ENCODE measurements around the gene MRPL12.

The MRPL12 gene

GRCh38 chr17:81691608-81692007 lies 11.6 kb upstream of the MRPL12 start:
- no peak overlapping the region for H3K4me3 ChIP-seq (ENCODE audit: low read depth, low read length)
- TF ChIP-seq, protein P1, sequence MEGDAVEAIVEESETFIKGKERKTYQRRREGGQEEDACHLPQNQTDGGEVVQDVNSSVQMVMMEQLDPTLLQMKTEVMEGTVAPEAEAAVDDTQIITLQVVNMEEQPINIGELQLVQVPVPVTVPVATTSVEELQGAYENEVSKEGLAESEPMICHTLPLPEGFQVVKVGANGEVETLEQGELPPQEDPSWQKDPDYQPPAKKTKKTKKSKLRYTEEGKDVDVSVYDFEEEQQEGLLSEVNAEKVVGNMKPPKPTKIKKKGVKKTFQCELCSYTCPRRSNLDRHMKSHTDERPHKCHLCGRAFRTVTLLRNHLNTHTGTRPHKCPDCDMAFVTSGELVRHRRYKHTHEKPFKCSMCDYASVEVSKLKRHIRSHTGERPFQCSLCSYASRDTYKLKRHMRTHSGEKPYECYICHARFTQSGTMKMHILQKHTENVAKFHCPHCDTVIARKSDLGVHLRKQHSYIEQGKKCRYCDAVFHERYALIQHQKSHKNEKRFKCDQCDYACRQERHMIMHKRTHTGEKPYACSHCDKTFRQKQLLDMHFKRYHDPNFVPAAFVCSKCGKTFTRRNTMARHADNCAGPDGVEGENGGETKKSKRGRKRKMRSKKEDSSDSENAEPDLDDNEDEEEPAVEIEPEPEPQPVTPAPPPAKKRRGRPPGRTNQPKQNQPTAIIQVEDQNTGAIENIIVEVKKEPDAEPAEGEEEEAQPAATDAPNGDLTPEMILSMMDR (IDR thresholded peaks at IDR 0.05; ENCODE audit: low read depth, low read length) = no peak
- in situ Hi-C loops (cut with HindIII; ENCODE audit: low sequenced_read_pairs) = no loop called here
- DNase-seq (ENCODE audit: low read depth, low spot score) = no peak

DNA sequence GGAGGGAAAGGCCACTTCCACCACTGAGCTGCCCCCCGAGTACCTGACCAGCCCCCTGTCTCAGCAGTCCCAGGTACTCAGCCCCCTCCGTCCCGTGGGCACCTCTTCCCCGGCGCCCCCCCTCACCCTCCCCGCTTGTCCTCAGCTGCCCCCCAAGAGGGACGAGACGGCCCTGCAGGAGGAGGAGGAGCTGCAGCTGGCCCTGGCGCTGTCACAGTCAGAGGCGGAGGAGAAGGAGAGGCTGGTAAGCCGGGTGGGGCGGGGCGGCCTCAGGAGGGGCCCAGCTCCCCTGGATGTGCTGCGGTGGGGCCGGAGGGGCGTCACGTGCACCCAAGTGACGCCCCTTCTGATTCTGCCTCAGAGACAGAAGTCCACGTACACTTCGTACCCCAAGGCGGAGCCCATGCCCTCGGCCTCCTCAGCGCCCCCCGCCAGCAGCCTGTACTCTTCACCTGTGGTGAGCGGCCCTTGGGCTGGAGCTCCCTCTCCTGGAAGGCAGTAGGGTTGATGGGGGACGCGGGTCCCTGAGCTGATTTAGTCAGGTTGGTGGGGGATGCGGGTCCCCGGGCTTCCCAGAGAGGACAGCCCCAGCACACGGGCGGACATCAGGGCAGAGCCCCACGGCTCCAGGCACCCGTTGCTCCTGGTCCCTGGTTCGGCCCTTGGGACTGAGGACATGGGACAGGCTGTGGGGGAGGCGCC lies 9.5 kb upstream of the MRPL12 start:
- H3K4me3 ChIP-seq (ENCODE audit: low read depth, low read length) = no peak overlapping the region

GRCh38 chr17:81694810-81695209 lies 8.4 kb upstream of the MRPL12 start:
- no peak for DNase-seq (ENCODE audit: low read depth, low spot score)

More for the DNA sequence above, 9.5 kb upstream of the MRPL12 start:
- in situ Hi-C loops (cut with HindIII; ENCODE audit: low sequenced_read_pairs) = no loop called here
- TF ChIP-seq, protein P1 (IDR thresholded peaks at IDR 0.05; ENCODE audit: low read depth, low read length) = no peak
- DNase-seq (ENCODE audit: low read depth, low spot score) = no peak

GRCh38 chr17:81695211-81695610 lies 8.0 kb upstream of the MRPL12 start:
- DNase-seq (ENCODE audit: low read depth, low spot score) = no peak
- TF ChIP-seq, protein P1 (IDR thresholded peaks at IDR 0.05; ENCODE audit: low read depth, low read length) = no peak
- in situ Hi-C loops (cut with HindIII; ENCODE audit: low sequenced_read_pairs) = no loop called here

More at GRCh38 chr17:81694810-81695209, 8.4 kb upstream of the MRPL12 start:
- TF ChIP-seq, protein P1 (IDR thresholded peaks at IDR 0.05; ENCODE audit: low read depth, low read length) = no peak
- in situ Hi-C loops (cut with HindIII; ENCODE audit: low sequenced_read_pairs) = no loop called here
- H3K4me3 ChIP-seq (ENCODE audit: low read depth, low read length) = no peak overlapping the region

DNA sequence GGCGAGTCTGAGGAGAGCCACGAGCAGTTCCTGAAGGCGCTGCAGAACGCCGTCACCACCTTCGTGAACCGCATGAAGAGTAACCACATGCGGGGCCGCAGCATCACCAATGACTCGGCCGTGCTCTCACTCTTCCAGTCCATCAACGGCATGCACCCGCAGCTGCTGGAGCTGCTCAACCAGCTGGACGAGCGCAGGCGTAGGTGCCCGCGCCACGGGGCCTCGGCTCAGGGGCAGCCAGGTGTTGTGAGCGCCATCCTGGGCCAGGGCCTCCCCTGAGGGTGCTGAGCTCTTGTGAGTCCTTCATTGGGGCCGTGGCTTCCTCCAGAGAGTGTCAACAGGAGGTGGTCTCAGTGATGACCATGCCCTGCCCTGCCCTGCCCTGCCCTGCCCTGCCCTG lies 7.4 kb upstream of the MRPL12 start:
- in situ Hi-C loops (cut with HindIII; ENCODE audit: low sequenced_read_pairs) = no loop called here

More at GRCh38 chr17:81695211-81695610, 8.0 kb upstream of the MRPL12 start:
- H3K4me3 ChIP-seq (ENCODE audit: low read depth, low read length) = no peak overlapping the region

DNA sequence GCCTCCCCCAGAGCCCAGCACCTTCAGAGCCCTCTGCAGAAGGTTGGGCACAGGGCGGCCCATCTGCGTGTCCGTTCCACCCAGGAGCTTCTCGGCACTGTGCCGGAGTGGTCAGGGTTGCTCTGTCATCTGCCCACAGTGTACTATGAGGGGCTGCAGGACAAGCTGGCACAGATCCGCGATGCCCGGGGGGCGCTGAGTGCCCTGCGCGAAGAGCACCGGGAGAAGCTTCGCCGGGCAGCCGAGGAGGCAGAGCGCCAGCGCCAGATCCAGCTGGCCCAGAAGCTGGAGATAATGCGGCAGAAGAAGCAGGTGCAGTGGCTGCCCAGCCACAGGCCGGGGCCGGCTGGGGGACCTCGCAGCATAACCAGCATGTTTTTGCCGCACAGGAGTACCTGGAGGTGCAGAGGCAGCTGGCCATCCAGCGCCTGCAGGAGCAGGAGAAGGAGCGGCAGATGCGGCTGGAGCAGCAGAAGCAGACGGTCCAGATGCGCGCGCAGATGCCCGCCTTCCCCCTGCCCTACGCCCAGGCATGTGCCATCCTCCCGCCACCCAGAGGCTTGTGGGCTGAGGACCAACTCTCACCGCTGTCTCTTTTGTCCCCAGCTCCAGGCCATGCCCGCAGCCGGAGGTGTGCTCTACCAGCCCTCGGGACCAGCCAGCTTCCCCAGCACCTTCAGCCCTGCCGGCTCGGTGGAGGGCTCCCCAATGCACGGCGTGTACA lies 6.8 kb upstream of the MRPL12 start:
- TF ChIP-seq, protein P1 (IDR thresholded peaks at IDR 0.05; ENCODE audit: low read depth, low read length) = no peak
- H3K4me3 ChIP-seq (ENCODE audit: low read depth, low read length) = no peak overlapping the region
- DNase-seq (ENCODE audit: low read depth, low spot score) = no peak
- in situ Hi-C loops (cut with HindIII; ENCODE audit: low sequenced_read_pairs) = no loop called here

More for the DNA sequence above, 7.4 kb upstream of the MRPL12 start:
- TF ChIP-seq, protein P1 (IDR thresholded peaks at IDR 0.05; ENCODE audit: low read depth, low read length) = no peak
- DNase-seq (ENCODE audit: low read depth, low spot score) = no peak
- H3K4me3 ChIP-seq (ENCODE audit: low read depth, low read length) = no peak overlapping the region
